Lower lobe of right lung (tissue), 2 donors: ENCODE results near the gene SLC25A11. TPM values are rescaled to one million over a fixed set of nuclear protein-coding genes. Genes with fewer than 3 reads are reported as not detected.

ENCODE experiments used
- ATAC-seq, 2 donors: fragments of 200-7000 bp; cut with Tn5 transposase; one replicate each; pipeline ENCODE4 v1.9.1; 2020 to 2022; ENCODE audit warnings: mild to moderate bottlenecking in 2 of 2, moderate library complexity in 2 of 2
- DNase-seq: peaks from one replicate; pipeline ENCODE4 v3.0.0-alpha.2; 2020
- H3K27ac ChIP-seq: fragments of 200-600 bp; one replicate; pipeline ENCODE4 v1.8.0; 2022
- H3K27me3 ChIP-seq: fragments of 200-600 bp; one replicate; pipeline ENCODE4 v1.8.0; 2022; ENCODE audit warnings: low read depth
- H3K36me3 ChIP-seq: fragments of 200-600 bp; one replicate; pipeline ENCODE4 v1.8.0; 2022; ENCODE audit warnings: mild to moderate bottlenecking
- H3K4me1 ChIP-seq: fragments of 200-600 bp; one replicate; pipeline ENCODE4 v1.8.0; 2022
- H3K4me3 ChIP-seq: fragments of 200-600 bp; one replicate; pipeline ENCODE4 v1.8.0; 2022; ENCODE audit warnings: mild to moderate bottlenecking
- H3K9me3 ChIP-seq: fragments of 200-600 bp; one replicate; pipeline ENCODE4 v1.8.0; 2022
- intact Hi-C: fragments of 100-400 bp; cut with DNase I; formaldehyde crosslinking; loops from one replicate; pipeline ENCODE4 v1.11.0; 2022
- microRNA-seq: library from miRNA; unstranded; fragments of <30 nt; microRNA quantifications from one replicate; pipeline ENCODE4 v1.2.0, GENCODE V29; 2020; ENCODE audit warnings: borderline number of aligned reads
- total RNA-seq: library from RNA; stranded (reverse); fragmentation: NEBNext Ultra II Directional; extraction: Animal tissue kit (Norgen Biotek cat#: 25700); gene quantifications from one replicate; pipeline ENCODE4 v1.2.1, GENCODE V29; 2021
- TF ChIP-seq, protein P1 (sequence below): fragments of 200-600 bp; IDR thresholded peaks from one replicate; pipeline ENCODE4 v1.8.0; 2022; ENCODE audit warnings: antibody characterized with exemption, mild to moderate bottlenecking
- donor health status: DM: no; HTN: yes; CAD: no; lungs with severe emphysema.

SLC25A11 gene
- total RNA-seq, 1 donor from 2014 or later: 59.9 TPM

DNA sequence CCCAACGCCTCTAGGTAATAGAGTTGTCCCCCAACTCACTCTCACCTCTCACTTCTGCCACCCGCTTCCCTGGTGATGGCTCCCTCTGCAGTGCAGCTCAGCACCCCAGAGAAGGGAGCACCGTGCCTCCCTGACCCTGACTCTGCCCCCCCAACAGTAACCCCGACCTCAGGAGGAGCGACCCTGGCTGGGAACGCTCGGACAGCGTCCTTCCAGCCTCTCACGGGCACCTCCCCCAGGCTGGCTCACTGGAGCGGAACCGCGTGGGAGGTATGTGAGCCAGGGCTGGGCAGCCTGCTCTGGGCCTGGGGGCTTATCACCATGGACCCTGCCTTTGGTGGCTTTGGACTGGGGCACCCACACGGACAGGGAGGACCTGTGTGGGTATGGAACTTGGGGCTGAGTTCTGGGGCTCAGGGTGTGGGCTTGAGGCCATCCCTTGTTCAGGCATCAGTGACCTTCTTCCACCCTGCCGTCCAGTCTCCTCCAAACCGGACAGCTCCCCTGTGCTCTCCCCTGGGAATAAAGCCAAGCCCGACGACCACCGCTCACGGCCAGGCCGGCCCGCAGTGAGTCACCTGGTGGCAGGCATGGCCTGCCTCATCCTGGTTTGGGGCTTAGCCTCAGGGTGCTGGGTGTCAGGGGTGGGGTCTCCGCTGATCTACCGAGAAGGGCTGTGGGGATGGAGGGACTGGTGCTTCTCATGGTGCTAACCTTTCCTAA is 47.2 kb downstream of the SLC25A11 start:
- peaks cover 95% of the 10 kb centered on the region for H3K36me3 ChIP-seq
- DNase-seq (no peak), ATAC-seq (no peak)
- no peak overlapping the region for H3K4me3 ChIP-seq
- H3K4me1 ChIP-seq: no peaks in the 10 kb centered on the region
- no peaks in the 10 kb centered on the region for H3K27me3 ChIP-seq
- intact Hi-C loops: no loop called here
- no peak overlapping the region for H3K27ac ChIP-seq
- no peaks in the 10 kb centered on the region for H3K9me3 ChIP-seq
- TF ChIP-seq, protein P1, sequence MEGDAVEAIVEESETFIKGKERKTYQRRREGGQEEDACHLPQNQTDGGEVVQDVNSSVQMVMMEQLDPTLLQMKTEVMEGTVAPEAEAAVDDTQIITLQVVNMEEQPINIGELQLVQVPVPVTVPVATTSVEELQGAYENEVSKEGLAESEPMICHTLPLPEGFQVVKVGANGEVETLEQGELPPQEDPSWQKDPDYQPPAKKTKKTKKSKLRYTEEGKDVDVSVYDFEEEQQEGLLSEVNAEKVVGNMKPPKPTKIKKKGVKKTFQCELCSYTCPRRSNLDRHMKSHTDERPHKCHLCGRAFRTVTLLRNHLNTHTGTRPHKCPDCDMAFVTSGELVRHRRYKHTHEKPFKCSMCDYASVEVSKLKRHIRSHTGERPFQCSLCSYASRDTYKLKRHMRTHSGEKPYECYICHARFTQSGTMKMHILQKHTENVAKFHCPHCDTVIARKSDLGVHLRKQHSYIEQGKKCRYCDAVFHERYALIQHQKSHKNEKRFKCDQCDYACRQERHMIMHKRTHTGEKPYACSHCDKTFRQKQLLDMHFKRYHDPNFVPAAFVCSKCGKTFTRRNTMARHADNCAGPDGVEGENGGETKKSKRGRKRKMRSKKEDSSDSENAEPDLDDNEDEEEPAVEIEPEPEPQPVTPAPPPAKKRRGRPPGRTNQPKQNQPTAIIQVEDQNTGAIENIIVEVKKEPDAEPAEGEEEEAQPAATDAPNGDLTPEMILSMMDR: no peak

DNA sequence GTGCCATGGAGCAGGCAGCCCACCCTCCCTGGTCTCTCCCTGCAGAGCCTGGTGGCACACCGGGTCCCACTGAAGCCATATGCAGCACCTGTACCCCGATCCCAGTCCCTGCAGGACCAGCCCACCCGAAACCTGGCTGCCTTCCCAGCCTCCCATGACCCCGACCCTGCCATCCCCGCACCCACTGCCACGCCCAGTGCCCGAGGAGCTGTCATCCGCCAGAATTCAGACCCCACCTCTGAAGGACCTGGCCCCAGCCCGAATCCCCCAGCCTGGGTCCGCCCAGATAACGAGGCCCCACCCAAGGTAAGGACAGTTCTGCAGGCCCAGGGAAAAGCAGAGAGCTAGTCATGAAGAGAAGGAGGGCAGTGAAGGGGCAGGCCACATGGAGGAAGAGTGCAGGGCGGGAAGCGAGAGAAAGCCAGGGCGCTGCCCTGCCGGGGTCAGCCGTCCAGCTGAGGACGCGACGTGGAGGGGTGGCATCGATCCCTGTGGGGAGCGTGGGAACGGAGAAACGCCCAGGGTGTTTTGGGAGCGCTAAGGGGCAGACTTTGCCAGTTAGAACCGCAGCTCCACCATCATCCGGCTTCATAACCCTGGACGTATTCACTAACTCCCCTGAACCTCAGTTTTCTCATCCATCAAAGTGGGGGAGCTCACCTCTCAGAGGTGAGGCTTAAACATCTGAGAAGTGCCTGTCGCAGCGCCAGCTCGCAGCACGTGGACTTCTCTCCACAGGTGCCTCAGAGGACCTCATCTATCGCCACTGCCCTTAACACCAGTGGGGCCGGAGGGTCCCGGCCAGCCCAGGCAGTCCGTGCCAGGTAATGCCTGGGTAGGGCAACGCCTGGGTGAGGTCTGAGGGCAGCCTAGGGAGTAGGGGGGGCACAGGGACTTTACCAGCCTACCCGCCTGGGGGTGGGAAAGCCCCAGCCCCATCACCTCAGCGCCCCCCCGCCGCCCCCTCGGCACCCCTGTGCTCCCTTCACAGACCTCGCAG is 48.1 kb downstream of the SLC25A11 start:
- ATAC-seq: no peak
- H3K4me1 ChIP-seq: no peaks in the 10 kb centered on the region
- H3K9me3 ChIP-seq: no peaks in the 10 kb centered on the region
- no peak overlapping the region for H3K27ac ChIP-seq
- intact Hi-C loops: no loop called here
- H3K27me3 ChIP-seq: no peaks in the 10 kb centered on the region
- no peak overlapping the region for H3K4me3 ChIP-seq
- H3K36me3 ChIP-seq: peaks cover 95% of the 10 kb centered on the region
- TF ChIP-seq, protein P1: no peak
- no peak for DNase-seq

DNA sequence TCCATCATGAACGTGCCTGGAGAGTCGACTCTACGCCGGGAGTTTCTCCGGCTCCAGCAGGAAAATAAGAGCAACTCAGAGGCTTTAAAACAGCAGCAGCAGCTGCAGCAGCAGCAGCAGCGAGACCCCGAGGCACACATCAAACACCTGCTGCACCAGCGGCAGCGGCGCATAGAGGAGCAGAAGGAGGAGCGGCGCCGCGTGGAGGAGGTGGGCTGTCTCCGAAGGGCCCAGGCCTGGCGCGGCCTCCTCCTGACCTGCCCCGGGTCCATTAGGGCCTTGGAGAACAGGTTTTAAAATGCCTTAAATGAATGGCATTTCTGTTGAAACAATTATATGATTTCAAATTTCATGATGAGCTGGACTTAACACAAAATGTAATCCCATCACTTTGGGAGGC is 52.3 kb downstream of the SLC25A11 start:
- H3K9me3 ChIP-seq: no peaks in the 10 kb centered on the region
- peaks cover 85% of the 10 kb centered on the region for H3K36me3 ChIP-seq
- TF ChIP-seq, protein P1: no peak
- no peak for DNase-seq
- H3K27ac ChIP-seq: no peak overlapping the region
- H3K4me3 ChIP-seq: no peak overlapping the region
- H3K27me3 ChIP-seq: no peaks in the 10 kb centered on the region
- H3K4me1 ChIP-seq: no peaks in the 10 kb centered on the region
- no peak for ATAC-seq
- intact Hi-C loops: no loop called here

Small RNAs within 50 kb of the gene (microRNA-seq; reads per million reads assigned to microRNA genes)
- not detected for gene MIR6864
- not detected for gene MIR6865

Other genes starting within 250 kb of the SLC25A11 start
- gene PELP1, start 235.9 kb downstream of the SLC25A11 start, total RNA-seq: 37.4 TPM
- gene ARRB2, start 229.4 kb downstream of the SLC25A11 start, total RNA-seq: 201 TPM
- 22.9 TPM for gene MED11, start 208.6 kb downstream of the SLC25A11 start, total RNA-seq
- 13.3 TPM for gene ZMYND15, start 200.2 kb downstream of the SLC25A11 start, total RNA-seq
- gene CXCL16, start 200.1 kb downstream of the SLC25A11 start, total RNA-seq: 249 TPM
- gene TM4SF5, start 168.2 kb downstream of the SLC25A11 start, total RNA-seq: not detected
- 9.9 TPM for gene VMO1, start 153.7 kb downstream of the SLC25A11 start, total RNA-seq
- not detected for gene GLTPD2, start 151.1 kb downstream of the SLC25A11 start, total RNA-seq
- gene PSMB6, start 143.9 kb downstream of the SLC25A11 start, total RNA-seq: 95.5 TPM
- gene PLD2, start 132.9 kb downstream of the SLC25A11 start, total RNA-seq: 38.4 TPM
- gene MINK1, start 106.7 kb downstream of the SLC25A11 start, total RNA-seq: 155 TPM
- 2.2 TPM for gene C17orf107, start 40.5 kb downstream of the SLC25A11 start, total RNA-seq
- gene CHRNE, start 36.9 kb downstream of the SLC25A11 start, total RNA-seq: 0.71 TPM
- 0.92 TPM for gene GP1BA, start 7.8 kb downstream of the SLC25A11 start, total RNA-seq
- 97.5 TPM for gene RNF167, start 222 bp upstream of the SLC25A11 start, total RNA-seq
- 528 TPM for gene PFN1, start 8.5 kb upstream of the SLC25A11 start, total RNA-seq
- 8.2 TPM for gene ENO3, start 11.1 kb upstream of the SLC25A11 start, total RNA-seq
- 56.3 TPM for gene SPAG7, start 27.8 kb upstream of the SLC25A11 start, total RNA-seq
- gene CAMTA2, start 47.6 kb upstream of the SLC25A11 start, total RNA-seq: 49.9 TPM
- 1.9 TPM for gene INCA1, start 57.5 kb upstream of the SLC25A11 start, total RNA-seq
- 182 TPM for gene KIF1C, start 57.9 kb upstream of the SLC25A11 start, total RNA-seq
- 0.86 TPM for gene SLC52A1, start 95.4 kb upstream of the SLC25A11 start, total RNA-seq
- gene ZFP3, start 138.4 kb upstream of the SLC25A11 start, total RNA-seq: 7.1 TPM
- gene ZNF232, start 171.8 kb upstream of the SLC25A11 start, total RNA-seq: 11.4 TPM
- 0.30 TPM for gene USP6, start 176.0 kb upstream of the SLC25A11 start, total RNA-seq